Panc1 (cell line): ENCODE measurements around the gene IGFALS. TPM values are rescaled to one million over a fixed set of nuclear protein-coding genes. Genes with fewer than 3 reads are reported as not detected.

Source experiments
- ATAC-seq: fragments of 200-7000 bp; cut with Tn5 transposase; 2 replicates; pipeline ENCODE4 v1.9.1; 2020; ENCODE audit warnings: mild to moderate bottlenecking, moderate library complexity
- BruUV-seq: library from RNA; stranded (reverse); fragments of 400-500 nt; replicated peaks from 2 replicates; lab custom pipeline; 2021; lab: Mats Ljungman, UMichigan
- CTCF ChIA-PET: fragments of 300-600 bp; sonication (Branson Sonifier 250); formaldehyde crosslinking; loops from one replicate; lab custom pipeline; 2022; ENCODE audit warnings: antibody characterized with exemption; lab: Charles Lee
- POLR2A ChIA-PET: fragments of 300-600 bp; sonication (Branson Sonifier 250); formaldehyde crosslinking; loops from one replicate; lab custom pipeline; 2022; ENCODE audit warnings: antibody characterized with exemption; lab: Charles Lee
- DNase-seq: peaks from one replicate; pipeline ENCODE4 v3.0.0-alpha.2; 2010; ENCODE audit warnings: low read depth, low spot score
- H3K27ac ChIP-seq: 2 replicates; pipeline ENCODE4 v1.5.1; 2011; ENCODE audit warnings: mild to moderate bottlenecking, low read length, inconsistent platforms
- H3K27me3 ChIP-seq: fragments of 200-500 bp; sonication (Bioruptor generic); 2 replicates; pipeline ENCODE4 v1.6.0; 2014; ENCODE audit warnings: low read length, inconsistent platforms; ENCODE audit not compliant: control insufficient read depth, insufficient read depth
- H3K36me3 ChIP-seq: fragments of 200-500 bp; sonication (Bioruptor generic); 2 replicates; pipeline ENCODE4 v1.5.1; 2014; ENCODE audit warnings: inconsistent platforms, mild to moderate bottlenecking, low read length, moderate library complexity; ENCODE audit not compliant: control insufficient read depth, insufficient read depth
- H3K4me1 ChIP-seq: 2 replicates; pipeline ENCODE4 v1.5.1; 2011; ENCODE audit warnings: inconsistent platforms, mild to moderate bottlenecking, low read length, moderate library complexity; ENCODE audit not compliant: control insufficient read depth, insufficient read depth
- H3K4me3 ChIP-seq, 2 experiments: 2 replicates each; pipeline ENCODE4 v1.5.1; 2011 to 2012; ENCODE audit warnings: low read depth in 2 of 2, low read length in 2 of 2, mild to moderate bottlenecking in 2 of 2, inconsistent platforms in 1 of 2, moderate library complexity in 1 of 2
- H3K9me3 ChIP-seq: fragments of 200-500 bp; sonication (Bioruptor generic); 2 replicates; pipeline ENCODE4 v1.5.1; 2014; ENCODE audit warnings: low read depth, mild to moderate bottlenecking, inconsistent platforms, low read length, moderate library complexity; ENCODE audit not compliant: control insufficient read depth, insufficient read depth
- CTCF ChIP-seq: fragments of 450-650 bp; IDR thresholded peaks from 2 replicates; pipeline ENCODE4 v1.5.1; 2017; ENCODE audit warnings: mild to moderate bottlenecking
- POLR2AphosphoS5 ChIP-seq: IDR thresholded peaks from 2 replicates; pipeline ENCODE4 v1.6.1; 2012; ENCODE audit warnings: mild to moderate bottlenecking, low read depth, low read length, moderate library complexity
- SIN3A ChIP-seq: IDR thresholded peaks from 2 replicates; pipeline ENCODE4 v1.6.1; 2012; ENCODE audit warnings: low read depth, mild to moderate bottlenecking, low read length, moderate library complexity, borderline replicate concordance; ENCODE audit not compliant: insufficient read depth
- TCF7L2 ChIP-seq: IDR thresholded peaks from 2 replicates; pipeline ENCODE4 v1.6.1; 2011; ENCODE audit warnings: mild to moderate bottlenecking, low read depth, low read length, inconsistent platforms
- in situ Hi-C: cut with HindIII; loops from 2 replicates; pipeline ENCODE4 v1.10.0; 2016; ENCODE audit warnings: low sequenced_read_pairs, low pct_unique_long_range_greater_than_20kb
- intact Hi-C: fragments of 100-400 bp; cut with micrococcal nuclease; formaldehyde crosslinking; loops from one replicate; pipeline ENCODE4 v1.10.0; 2022; ENCODE audit not compliant: unreplicated experiment
- total RNA-seq: library from RNA; stranded (reverse); gene quantifications from one replicate; pipeline ENCODE4 v1.2.1, GENCODE V29; 2021; ENCODE audit not compliant: unreplicated experiment
- TF ChIP-seq, protein P1 (sequence below), 2 experiments: IDR thresholded peaks; 2 replicates each; pipeline ENCODE4 v1.6.1; 2011 to 2012; ENCODE audit warnings: low read depth in 2 of 2, control low read depth in 1 of 2, low read length in 1 of 2, mild to moderate bottlenecking in 1 of 2, moderate library complexity in 1 of 2; ENCODE audit not compliant: insufficient read depth in 1 of 2

The IGFALS gene
- total RNA-seq, 1 experiment from 2014 or later, result 0.10 TPM

GRCh38 chr16:1816396-1817275 lies 23.1 kb upstream of the IGFALS start:
- DNase-seq (no peak), ATAC-seq (no peak)
- H3K4me1 ChIP-seq, result peaks cover 5% of the 10 kb centered on the region; the same call in 1 of the 2 replicates
- ChIA-PET CTCF (no interaction called here), POLR2A (no interaction called here)
- no peaks in the 10 kb centered on the region for H3K36me3 ChIP-seq
- no peaks in the 10 kb centered on the region for H3K9me3 ChIP-seq
- intact Hi-C loops (no loop called here), in situ Hi-C loops (no loop called here)
- no peaks in the 10 kb centered on the region for H3K27me3 ChIP-seq
- no peak overlapping the region for H3K27ac ChIP-seq
- BruUV-seq, result no TSS peak
- TF ChIP-seq POLR2AphosphoS5 (no peak), SIN3A (no peak), TCF7L2 (no peak), CTCF (no peak)
- TF ChIP-seq, protein P1, sequence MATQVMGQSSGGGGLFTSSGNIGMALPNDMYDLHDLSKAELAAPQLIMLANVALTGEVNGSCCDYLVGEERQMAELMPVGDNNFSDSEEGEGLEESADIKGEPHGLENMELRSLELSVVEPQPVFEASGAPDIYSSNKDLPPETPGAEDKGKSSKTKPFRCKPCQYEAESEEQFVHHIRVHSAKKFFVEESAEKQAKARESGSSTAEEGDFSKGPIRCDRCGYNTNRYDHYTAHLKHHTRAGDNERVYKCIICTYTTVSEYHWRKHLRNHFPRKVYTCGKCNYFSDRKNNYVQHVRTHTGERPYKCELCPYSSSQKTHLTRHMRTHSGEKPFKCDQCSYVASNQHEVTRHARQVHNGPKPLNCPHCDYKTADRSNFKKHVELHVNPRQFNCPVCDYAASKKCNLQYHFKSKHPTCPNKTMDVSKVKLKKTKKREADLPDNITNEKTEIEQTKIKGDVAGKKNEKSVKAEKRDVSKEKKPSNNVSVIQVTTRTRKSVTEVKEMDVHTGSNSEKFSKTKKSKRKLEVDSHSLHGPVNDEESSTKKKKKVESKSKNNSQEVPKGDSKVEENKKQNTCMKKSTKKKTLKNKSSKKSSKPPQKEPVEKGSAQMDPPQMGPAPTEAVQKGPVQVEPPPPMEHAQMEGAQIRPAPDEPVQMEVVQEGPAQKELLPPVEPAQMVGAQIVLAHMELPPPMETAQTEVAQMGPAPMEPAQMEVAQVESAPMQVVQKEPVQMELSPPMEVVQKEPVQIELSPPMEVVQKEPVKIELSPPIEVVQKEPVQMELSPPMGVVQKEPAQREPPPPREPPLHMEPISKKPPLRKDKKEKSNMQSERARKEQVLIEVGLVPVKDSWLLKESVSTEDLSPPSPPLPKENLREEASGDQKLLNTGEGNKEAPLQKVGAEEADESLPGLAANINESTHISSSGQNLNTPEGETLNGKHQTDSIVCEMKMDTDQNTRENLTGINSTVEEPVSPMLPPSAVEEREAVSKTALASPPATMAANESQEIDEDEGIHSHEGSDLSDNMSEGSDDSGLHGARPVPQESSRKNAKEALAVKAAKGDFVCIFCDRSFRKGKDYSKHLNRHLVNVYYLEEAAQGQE (IDR thresholded peaks at IDR 0.05; ENCODE audit: insufficient read depth in 1 of 2, low read depth in 2 of 2, low read length in 1 of 2), result no peak
- H3K4me3 ChIP-seq, result no peak overlapping the region

DNA sequence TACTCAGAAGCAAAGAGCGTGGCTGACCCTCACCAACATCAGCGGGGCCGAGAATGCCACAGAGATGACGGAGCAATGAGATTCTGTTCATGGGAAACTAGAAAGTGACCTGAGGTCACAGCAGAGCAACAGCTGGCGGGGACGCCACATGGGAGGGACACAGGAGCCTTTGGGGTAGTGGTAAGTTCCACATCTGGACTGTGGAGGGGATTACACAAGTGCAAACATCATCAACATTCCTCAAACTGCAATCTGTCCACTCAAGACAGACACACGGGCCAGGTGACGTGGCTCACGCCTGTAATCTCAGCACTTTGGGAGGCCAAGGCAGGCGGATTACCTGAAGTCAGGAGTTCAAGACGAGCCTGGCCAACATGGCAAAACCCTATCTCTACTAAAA lies 22.0 kb upstream of the IGFALS start:
- Histone ChIP-seq H3K36me3 (no peaks in the 10 kb centered on the region), H3K4me3 (no peak overlapping the region), H3K27ac (no peak overlapping the region), H3K4me1 (peaks cover 5% of the 10 kb centered on the region; the same call in 1 of the 2 replicates), H3K9me3 (no peaks in the 10 kb centered on the region), H3K27me3 (no peaks in the 10 kb centered on the region)
- ATAC-seq (no peak), DNase-seq (no peak)
- in situ Hi-C loops (no loop called here), intact Hi-C loops (no loop called here)
- ChIA-PET POLR2A (no interaction called here), CTCF (interaction anchor here (0.6 kb wide), 1 partner anchor 11 kb away, joined by 3 read pairs; the partner anchor contains the start of gene HAGH)
- TF ChIP-seq TCF7L2 (no peak), SIN3A (no peak), CTCF (no peak), POLR2AphosphoS5 (no peak)
- TF ChIP-seq, protein P1 (IDR thresholded peaks at IDR 0.05; ENCODE audit: insufficient read depth in 1 of 2, low read depth in 2 of 2, low read length in 1 of 2), result no peak
- BruUV-seq, result no TSS peak
